ENCODE data around the gene TAF7. TPM values are rescaled to one million over a fixed set of nuclear protein-coding genes. Genes with fewer than 3 reads are reported as not detected.
"Not testable (repeated sequence)": the region's sequence is repeated elsewhere in the genome, so short reads cannot be mapped to it uniquely, and the experiment has no call there.

Gene TAF7
- total and polyA plus RNA-seq, 9 of the 15 experiments (the other 6 are each of a cell fraction or from before 2014, with no cell fraction given): 51.6 to 116 (median 73.3) TPM

- TF ChIP-seq ZFP36 (IDR thresholded peaks at IDR 0.05; ENCODE audit: low read depth, low read length, partially characterized antibody) (no peak), ZBTB5 (IDR thresholded peaks at IDR 0.05) (no peak), CEBPB (tag; IDR thresholded peaks at IDR 0.05) (peak; percentile 71), ATF7 (IDR thresholded peaks at IDR 0.05) (no peak), DPF2 (IDR thresholded peaks at IDR 0.05) (no peak)
Observed at GRCh38 chr5:141338538-141339306, 18.1 kb upstream of the TAF7 start, which contains the start of gene PCDHGA2 (continued).

DNA sequence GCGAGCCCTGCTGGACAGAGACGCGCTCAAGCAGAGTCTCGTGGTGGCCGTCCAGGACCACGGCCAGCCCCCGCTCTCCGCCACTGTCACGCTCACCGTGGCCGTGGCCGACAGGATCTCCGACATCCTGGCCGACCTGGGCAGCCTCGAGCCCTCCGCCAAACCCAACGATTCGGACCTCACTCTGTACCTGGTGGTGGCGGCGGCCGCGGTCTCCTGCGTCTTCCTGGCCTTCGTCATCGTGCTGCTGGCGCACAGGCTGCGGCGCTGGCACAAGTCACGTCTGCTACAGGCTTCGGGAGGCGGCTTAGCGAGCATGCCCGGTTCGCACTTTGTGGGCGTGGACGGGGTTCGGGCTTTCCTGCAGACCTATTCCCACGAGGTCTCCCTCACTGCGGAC lies 12.0 kb upstream of the TAF7 start:
- BruUV-seq (replicated peaks); H3K9ac ChIP-seq (ENCODE audit: insufficient read depth in 1 of 2, low read depth in 2 of 2, low read length in 2 of 2): not testable (repeated sequence)

More for the DNA sequence above, 12.0 kb upstream of the TAF7 start:
- intact Hi-C loops (cut with micrococcal nuclease); H2AFZ ChIP-seq (ENCODE audit: low read depth, low read length); in situ Hi-C loops (cut with MboI); ATAC-seq; CTCF ChIA-PET (ENCODE audit: low intra/inter-chr PET ratio); FAIRE-seq; H3K4me2 ChIP-seq (ENCODE audit: insufficient read depth, low read length); H3K27me3 ChIP-seq (ENCODE audit: control insufficient read depth in 2 of 2, insufficient read depth in 2 of 2, low read length in 2 of 2); H3K79me2 ChIP-seq (ENCODE audit: control insufficient read depth, insufficient read depth, low read length); DNase-seq (ENCODE audit: extremely low read depth in 1 of 4, low spot score in 3 of 4); H3K36me3 ChIP-seq (ENCODE audit: control insufficient read depth, insufficient read depth, low read length); H3K9me1 ChIP-seq (ENCODE audit: control insufficient read depth, insufficient read depth, low read length); POLR2A ChIA-PET; H3K27ac ChIP-seq (ENCODE audit: extremely low read depth, low read depth, low read length); H3K4me3 ChIP-seq; H3K4me1 ChIP-seq (replicated peaks in 1 of 2; ENCODE audit: control insufficient read depth in 2 of 2, insufficient read depth in 2 of 2, low read length in 2 of 2); H4K20me1 ChIP-seq (replicated peaks; ENCODE audit: control insufficient read depth, insufficient read depth, low read length); H3K9me3 ChIP-seq (replicated peaks; ENCODE audit: control insufficient read depth, insufficient read depth, low read depth, low read length): not testable (repeated sequence)
- TF ChIP-seq, protein P1, sequence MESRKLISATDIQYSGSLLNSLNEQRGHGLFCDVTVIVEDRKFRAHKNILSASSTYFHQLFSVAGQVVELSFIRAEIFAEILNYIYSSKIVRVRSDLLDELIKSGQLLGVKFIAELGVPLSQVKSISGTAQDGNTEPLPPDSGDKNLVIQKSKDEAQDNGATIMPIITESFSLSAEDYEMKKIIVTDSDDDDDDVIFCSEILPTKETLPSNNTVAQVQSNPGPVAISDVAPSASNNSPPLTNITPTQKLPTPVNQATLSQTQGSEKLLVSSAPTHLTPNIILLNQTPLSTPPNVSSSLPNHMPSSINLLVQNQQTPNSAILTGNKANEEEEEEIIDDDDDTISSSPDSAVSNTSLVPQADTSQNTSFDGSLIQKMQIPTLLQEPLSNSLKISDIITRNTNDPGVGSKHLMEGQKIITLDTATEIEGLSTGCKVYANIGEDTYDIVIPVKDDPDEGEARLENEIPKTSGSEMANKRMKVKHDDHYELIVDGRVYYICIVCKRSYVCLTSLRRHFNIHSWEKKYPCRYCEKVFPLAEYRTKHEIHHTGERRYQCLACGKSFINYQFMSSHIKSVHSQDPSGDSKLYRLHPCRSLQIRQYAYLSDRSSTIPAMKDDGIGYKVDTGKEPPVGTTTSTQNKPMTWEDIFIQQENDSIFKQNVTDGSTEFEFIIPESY (CRISPR knock-in tag; IDR thresholded peaks at IDR 0.05): 0 out of 2 replicates have a peak, but pooled peaks have one; percentile 27
- 68% methylated on average over 16 of the region's 39 CpGs for WGBS (ENCODE audit: insufficient coverage, low coverage, missing lambda C conversion rate)
